Stimulated activated CD8-positive, alpha-beta memory T cell treated with anti-CD3 and anti-CD28 coated beads, Interleukin-4, amount 100 ng/mL, for 4 hours (primary cell): Measurements from ENCODE around the gene RAB40C.

Experiments
- DNase-seq, 2 donors: peaks; one replicate each; pipeline ENCODE4 v3.0.0-alpha.2; 2020; ENCODE audit warnings: low read depth in 2 of 2, low spot score in 1 of 2

The RAB40C gene

DNA sequence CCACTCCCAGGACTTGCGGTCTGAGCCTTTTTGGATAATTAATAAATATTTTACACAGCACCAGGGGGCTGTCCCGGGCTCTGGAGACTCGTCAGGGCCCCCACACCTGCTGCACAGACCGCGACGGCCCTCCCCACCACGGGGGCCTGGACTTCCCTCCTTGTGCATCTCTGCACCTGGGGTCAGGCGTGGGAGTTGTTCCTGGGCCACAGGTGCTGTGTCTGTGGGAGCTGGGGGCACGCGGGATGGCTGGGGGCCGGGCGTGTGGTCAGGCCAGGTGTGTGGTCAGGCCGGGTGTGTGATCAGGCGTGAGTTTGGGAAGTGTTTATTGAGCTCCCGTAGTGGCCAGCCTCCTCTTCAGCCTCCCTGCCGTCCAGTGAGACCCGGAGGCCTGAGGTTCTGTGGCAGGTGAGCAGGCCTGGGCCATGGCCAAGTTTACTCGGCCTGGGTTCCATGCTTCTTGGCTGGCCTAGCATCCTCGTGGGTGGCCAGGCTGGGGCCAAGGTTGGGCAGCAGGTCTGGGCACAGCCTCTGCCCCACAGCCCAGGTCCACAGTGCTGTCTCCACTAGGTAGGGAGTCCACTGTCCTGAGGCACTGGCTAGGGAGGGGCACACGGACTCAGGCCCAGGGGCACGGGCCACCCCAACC lies 88.5 kb downstream of the RAB40C start:
- DNase-seq = no peak
